ENCODE results near the gene ATG13. TPM values are rescaled to one million over a fixed set of nuclear protein-coding genes. Genes with fewer than 3 reads are reported as not detected.

The ATG13 gene
- total RNA-seq, 2 donors from 2014 or later, result 110 to 129 TPM

DNA sequence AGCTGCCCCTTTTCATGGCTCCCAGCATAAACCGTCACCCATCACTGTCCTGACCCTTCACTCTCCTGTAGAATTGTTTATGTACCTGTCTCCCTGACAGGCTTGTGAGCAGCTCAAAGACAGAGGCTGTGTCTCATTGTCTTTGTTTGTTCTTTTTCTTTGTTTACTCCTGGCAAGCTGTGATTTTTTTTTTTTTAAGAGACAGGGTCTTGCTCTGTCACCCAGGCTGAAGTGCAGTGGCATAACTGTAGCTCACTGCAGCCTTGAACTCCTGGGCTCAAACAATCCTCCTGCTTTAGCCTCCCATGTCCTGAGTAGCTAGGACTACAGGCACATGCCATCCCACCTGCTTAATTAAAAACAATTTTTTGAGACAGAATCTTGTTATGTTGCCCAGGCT lies 73.3 kb downstream of the ATG13 start:
- Mint-ChIP-seq H3K27me3 (no peaks in the 10 kb centered on the region), H3K36me3 (ENCODE audit: low read depth) (no peaks in the 10 kb centered on the region), H3K27ac (no peak overlapping the region), H3K4me1 (peaks cover 7% of the 10 kb centered on the region), H3K4me3 (no peak overlapping the region)
- DNase-seq (no peak), ATAC-seq (no peak)
- H3K9me3 ChIP-seq (ENCODE audit: control insufficient read depth, low read length, poor library complexity, severe bottlenecking), result no peaks in the 10 kb centered on the region

DNA sequence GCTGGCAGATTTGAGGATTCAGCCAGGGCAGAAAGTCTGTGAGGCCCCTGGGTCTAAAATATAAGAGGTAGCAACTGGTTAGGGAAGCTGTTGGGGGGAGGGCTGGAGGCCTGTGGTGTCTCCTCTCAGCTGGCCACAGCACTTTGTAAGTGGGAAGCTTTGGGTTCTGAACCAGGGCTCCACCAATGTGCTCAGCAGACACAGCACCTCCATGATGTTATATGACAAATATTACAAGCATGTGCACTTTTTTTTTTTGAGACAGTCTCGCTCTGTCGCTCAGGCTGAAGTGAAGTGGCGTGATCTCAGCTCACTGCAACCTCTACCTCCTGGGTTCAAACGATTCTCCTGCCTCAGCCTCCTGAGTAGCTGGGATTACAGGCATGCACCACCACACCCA lies 75.1 kb downstream of the ATG13 start:
- Mint-ChIP-seq H3K27ac (no peak overlapping the region), H3K27me3 (no peaks in the 10 kb centered on the region), H3K4me1 (peaks cover 14% of the 10 kb centered on the region), H3K36me3 (ENCODE audit: low read depth) (no peaks in the 10 kb centered on the region), H3K4me3 (no peak overlapping the region)
- H3K9me3 ChIP-seq (ENCODE audit: control insufficient read depth, low read length, poor library complexity, severe bottlenecking), result no peaks in the 10 kb centered on the region
- ATAC-seq (no peak), DNase-seq (no peak)

DNA sequence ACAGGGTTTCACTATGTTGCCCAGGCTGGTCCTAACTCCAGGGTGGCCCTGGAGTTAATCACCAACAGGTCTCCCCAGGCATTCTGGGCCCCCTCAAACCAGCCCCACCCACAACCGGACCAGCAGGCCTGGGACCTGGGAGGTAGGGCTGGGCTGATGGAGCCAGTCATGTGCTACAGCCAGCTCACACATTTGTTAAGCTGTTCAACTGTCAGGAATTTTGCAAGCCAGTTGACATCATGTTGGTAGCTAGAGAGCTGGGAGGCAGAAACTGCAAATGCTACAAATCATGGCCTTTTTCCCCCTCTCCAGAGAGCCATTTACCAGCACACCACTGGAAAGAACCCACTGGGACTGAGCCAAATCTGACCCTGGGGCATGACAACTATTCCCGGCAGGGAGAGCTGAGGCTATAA lies 76.3 kb downstream of the ATG13 start:
- Mint-ChIP-seq H3K4me1 (peaks cover 19% of the 10 kb centered on the region), H3K36me3 (ENCODE audit: low read depth) (no peaks in the 10 kb centered on the region), H3K27ac (peak overlapping the region; percentile 56), H3K27me3 (no peaks in the 10 kb centered on the region), H3K4me3 (no peak overlapping the region)
- ATAC-seq, result no peak
- H3K9me3 ChIP-seq (ENCODE audit: control insufficient read depth, low read length, poor library complexity, severe bottlenecking), result no peaks in the 10 kb centered on the region
- DNase-seq, result no peak

DNA sequence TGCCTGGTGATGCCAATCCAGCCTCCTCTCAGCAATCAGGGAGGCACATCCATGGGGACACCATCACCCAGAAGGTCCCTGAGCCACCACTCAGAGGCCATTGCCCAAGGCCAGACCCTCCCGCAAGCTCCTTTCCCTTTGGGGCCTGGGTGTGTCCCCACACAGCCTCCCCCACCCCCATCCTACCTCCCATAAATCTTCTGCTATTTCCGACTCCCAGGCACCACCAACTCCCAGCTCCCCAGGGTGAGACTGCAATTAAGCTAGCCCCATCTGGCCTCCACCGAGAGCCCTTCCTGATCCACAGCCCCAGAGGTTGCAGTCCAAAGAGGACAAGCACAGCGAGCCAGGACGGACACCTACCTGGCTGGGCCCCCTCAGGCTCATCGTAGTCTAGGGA lies 76.7 kb downstream of the ATG13 start:
- no peak for ATAC-seq
- Mint-ChIP-seq H3K4me3 (no peak overlapping the region), H3K27ac (peak overlapping the region; percentile 56), H3K4me1 (peaks cover 20% of the 10 kb centered on the region), H3K36me3 (ENCODE audit: low read depth) (no peaks in the 10 kb centered on the region), H3K27me3 (no peaks in the 10 kb centered on the region)
- DNase-seq, result no peak
- no peaks in the 10 kb centered on the region for H3K9me3 ChIP-seq (ENCODE audit: control insufficient read depth, low read length, poor library complexity, severe bottlenecking)

DNA sequence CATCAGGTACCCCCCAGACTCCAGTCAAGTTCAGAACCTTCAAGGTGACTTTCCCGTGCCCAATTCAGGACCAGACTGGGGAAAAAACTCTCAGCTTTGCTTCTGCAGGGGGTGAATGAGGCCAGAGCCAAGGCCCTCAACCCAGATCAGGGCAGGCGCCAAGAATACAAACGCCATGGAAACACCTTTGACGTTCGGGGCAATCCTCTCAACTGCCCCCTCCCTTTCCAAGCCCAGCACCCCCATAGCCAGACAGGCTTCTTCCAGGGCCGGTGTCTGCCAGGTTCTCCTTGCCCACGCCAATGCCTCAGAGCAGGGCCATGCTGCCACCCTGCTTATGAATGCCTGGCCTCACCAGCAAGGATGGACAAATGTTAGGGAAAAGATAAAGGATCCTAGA lies 77.3 kb downstream of the ATG13 start:
- peaks cover 20% of the 10 kb centered on the region for H3K4me1 Mint-ChIP-seq
- no peaks in the 10 kb centered on the region for H3K27me3 Mint-ChIP-seq
- H3K4me3 Mint-ChIP-seq, result no peak overlapping the region
- ATAC-seq (no peak), DNase-seq (no peak)
- H3K9me3 ChIP-seq (ENCODE audit: control insufficient read depth, low read length, poor library complexity, severe bottlenecking), result no peaks in the 10 kb centered on the region
- peak overlapping the region; percentile 56 for H3K27ac Mint-ChIP-seq
- no peaks in the 10 kb centered on the region for H3K36me3 Mint-ChIP-seq (ENCODE audit: low read depth)

DNA sequence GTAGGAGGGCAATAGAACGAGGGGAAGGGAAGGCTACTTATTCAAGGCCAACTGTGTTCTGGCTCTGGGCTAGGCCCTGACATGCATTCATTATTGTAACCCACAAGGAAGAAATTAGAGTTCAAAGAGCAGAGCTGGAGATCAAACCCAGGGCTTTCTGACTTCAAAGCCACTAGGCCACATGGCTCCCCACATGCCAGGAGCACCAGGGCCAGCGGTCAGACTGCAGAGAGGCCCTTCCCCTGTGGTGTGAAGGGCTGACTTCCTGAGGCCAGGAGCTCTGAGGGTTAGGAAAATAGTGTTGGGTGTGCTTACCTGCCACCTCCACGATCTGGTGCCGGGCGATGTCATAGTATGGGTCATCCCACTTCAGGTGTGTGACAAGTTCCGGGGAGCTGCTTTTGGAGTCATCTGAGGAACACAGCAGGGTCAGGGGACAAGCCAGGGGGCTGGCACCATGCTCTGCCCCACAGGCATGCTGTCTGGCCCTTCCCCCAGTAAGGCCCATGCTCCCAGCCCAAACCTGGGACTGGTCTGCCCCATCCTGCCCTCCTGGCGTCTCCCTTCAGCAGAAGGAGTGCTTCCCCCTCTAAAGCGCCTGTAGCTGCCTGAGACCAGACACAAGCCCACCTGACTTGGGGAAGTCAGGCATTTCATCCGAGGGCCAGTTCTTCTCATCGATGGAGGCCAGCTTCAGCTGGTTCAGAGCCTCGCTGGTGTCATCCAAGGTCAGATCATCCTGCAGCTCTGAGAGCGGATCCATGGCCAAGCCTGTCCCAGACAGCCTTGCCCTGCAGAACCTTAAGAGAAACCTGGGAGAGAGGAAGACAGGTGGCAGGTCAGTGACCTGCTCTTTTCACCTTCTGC lies 78.2 kb downstream of the ATG13 start:
- DNase-seq (no peak), ATAC-seq (no peak)
- H3K4me1 Mint-ChIP-seq, result peaks cover 22% of the 10 kb centered on the region
- H3K36me3 Mint-ChIP-seq (ENCODE audit: low read depth), result no peaks in the 10 kb centered on the region
- peak overlapping the region; percentile 69 for H3K27ac Mint-ChIP-seq
- no peaks in the 10 kb centered on the region for H3K9me3 ChIP-seq (ENCODE audit: control insufficient read depth, low read length, poor library complexity, severe bottlenecking)
- H3K27me3 Mint-ChIP-seq, result no peaks in the 10 kb centered on the region
- H3K4me3 Mint-ChIP-seq, result peak overlapping the region; percentile 50

DNA sequence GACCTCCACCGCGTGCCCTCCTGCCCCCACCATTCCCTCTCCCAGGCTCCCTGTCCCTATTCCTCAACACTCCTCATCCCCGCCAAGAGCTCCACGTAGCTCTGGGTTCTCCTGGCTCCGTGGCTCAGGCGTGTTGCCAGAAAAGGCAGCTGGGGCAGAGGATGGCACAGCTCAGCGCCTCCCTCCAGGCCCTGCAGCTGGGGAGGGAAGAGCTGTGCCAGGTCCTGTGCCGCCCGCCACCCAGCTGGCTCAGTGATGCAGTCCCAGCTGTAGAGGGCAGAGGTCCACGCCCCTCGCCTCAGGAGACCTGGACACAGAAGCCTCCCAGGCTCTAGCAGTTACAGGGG lies 78.8 kb downstream of the ATG13 start:
- H3K36me3 Mint-ChIP-seq (ENCODE audit: low read depth), result no peaks in the 10 kb centered on the region
- no peaks in the 10 kb centered on the region for H3K27me3 Mint-ChIP-seq
- no peak for ATAC-seq
- peaks cover 23% of the 10 kb centered on the region for H3K4me1 Mint-ChIP-seq
- H3K4me3 Mint-ChIP-seq, result peak overlapping the region; percentile 50
- no peak for DNase-seq
- peak overlapping the region; percentile 69 for H3K27ac Mint-ChIP-seq
- no peaks in the 10 kb centered on the region for H3K9me3 ChIP-seq (ENCODE audit: control insufficient read depth, low read length, poor library complexity, severe bottlenecking)

DNA sequence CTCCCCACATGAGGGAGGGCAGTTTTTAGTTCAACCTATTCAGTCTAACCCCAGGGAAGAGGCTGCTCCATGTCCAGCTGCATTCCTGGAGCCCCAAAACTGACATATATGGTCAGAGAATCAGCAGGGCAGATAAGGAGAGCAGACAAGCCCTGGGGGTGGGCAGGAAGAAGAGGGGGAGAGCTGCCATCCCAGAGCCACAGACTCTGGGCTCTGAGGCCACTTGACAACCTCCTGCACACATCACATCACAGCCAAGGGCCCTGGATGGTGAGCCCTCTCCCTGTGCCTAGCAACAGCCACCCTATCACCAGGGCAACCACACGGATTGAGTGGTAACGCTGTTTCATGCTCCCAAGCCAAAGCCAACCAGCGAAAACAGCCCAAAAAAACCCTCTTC lies 80.0 kb downstream of the ATG13 start:
- H3K27me3 Mint-ChIP-seq, result no peaks in the 10 kb centered on the region
- H3K4me1 Mint-ChIP-seq, result peaks cover 29% of the 10 kb centered on the region
- DNase-seq, result no peak
- no peak overlapping the region for H3K4me3 Mint-ChIP-seq
- ATAC-seq, result no peak
- peak overlapping the region; percentile 97 for H3K27ac Mint-ChIP-seq
- no peaks in the 10 kb centered on the region for H3K9me3 ChIP-seq (ENCODE audit: control insufficient read depth, low read length, poor library complexity, severe bottlenecking)
- no peaks in the 10 kb centered on the region for H3K36me3 Mint-ChIP-seq (ENCODE audit: low read depth)

DNA sequence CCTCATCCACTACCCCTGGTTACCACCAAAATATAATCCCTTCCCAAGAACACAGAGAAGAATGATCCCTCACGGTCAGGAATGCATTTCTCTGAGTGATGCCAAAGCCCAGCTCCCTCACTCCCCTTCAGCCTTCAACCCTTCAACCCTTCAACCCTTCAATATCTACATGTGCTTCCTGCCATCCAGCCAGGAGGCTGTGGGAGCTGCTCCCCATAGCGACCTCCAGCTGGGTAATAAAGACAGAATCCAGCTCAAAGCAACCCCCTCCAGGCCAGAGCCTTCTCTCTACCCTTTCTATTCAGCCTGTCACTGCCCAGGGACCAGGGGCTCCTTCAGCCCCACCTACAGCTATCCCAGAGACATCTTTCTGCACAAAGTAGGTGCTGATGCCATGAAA lies 80.4 kb downstream of the ATG13 start:
- Mint-ChIP-seq H3K27ac (peak overlapping the region; percentile 97), H3K27me3 (no peaks in the 10 kb centered on the region), H3K4me3 (no peak overlapping the region), H3K4me1 (peaks cover 32% of the 10 kb centered on the region), H3K36me3 (ENCODE audit: low read depth) (no peaks in the 10 kb centered on the region)
- DNase-seq (no peak), ATAC-seq (no peak)
- no peaks in the 10 kb centered on the region for H3K9me3 ChIP-seq (ENCODE audit: control insufficient read depth, low read length, poor library complexity, severe bottlenecking)

DNA sequence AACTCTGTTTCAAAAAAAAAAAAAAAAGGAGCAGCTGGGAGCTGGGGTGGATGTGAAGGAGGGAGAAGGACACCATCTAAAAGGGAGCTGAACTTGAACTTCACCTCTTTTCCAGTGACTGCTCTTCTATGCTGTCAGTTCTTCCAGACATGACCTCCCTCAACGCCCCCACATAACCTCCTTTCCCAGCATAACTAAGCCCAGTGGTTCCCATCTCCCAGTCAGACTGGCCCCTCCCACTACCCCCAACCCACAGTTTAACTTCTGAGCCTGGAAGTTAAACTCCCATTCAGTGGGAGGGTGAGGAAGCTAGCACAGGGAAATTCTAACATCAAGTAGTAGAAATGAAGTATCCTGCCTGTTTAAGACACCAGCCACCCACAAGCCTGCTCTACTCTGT lies 81.2 kb downstream of the ATG13 start:
- H3K36me3 Mint-ChIP-seq (ENCODE audit: low read depth), result peaks cover 2% of the 10 kb centered on the region
- H3K9me3 ChIP-seq (ENCODE audit: control insufficient read depth, low read length, poor library complexity, severe bottlenecking), result no peaks in the 10 kb centered on the region
- peak overlapping the region; percentile 96 for H3K4me3 Mint-ChIP-seq
- peak overlapping the region; percentile 97 for H3K27ac Mint-ChIP-seq
- H3K27me3 Mint-ChIP-seq, result no peaks in the 10 kb centered on the region
- DNase-seq (no peak), ATAC-seq (no peak)
- H3K4me1 Mint-ChIP-seq, result peaks cover 38% of the 10 kb centered on the region

DNA sequence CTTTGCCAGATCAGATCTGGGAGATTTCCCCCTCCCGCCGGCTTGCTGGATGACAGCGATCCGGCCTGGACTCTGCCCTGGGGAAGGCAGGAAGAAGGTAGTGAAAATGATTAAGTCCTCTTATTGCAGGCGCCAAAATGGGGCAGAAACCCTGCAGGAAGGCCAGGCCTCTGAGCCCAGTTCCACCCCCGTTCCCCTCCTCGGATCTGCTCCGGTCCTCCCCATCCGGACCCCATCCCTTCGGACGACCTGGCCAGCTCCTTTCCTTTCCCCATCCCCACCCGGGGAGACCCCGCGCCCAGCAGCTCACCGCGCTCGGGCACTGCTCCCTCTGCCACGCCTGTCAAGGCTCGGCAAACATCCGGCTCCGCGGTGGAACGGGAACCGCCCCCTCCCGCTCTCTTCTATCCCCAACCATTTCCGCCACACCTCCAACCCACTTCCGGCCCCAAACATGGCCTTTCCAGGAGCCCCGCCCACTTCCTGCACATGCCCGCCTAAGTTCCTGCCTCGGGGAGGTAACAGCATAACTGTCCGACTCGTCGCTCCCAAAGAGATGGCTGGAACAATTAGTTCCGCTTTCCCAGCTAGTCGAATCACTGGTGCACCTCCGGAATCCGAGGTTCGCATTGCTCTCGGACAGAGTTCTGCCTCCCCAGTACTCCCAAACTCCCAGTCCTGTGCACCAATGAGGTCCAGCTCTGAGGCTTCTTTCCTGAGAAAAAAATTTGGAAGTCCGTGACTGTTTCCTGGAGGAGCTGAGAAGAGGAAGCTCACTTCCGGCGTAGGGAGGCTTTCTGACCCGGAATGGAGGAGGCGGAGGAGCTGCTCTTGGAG lies 83.1 kb downstream of the ATG13 start, which contains the start of the genes ARHGAP1 and ZNF408:
Gene ARHGAP1 (minus strand): TSS at position 379 of the 837 bp plus-strand sequence. CDS start 4,512 bp downstream, outside the sequence.
Gene ZNF408 (plus strand): TSS at position 791 of the 837 bp plus-strand sequence. CDS start 17 bp downstream, at position 808.
- Mint-ChIP-seq H3K27me3 (no peaks in the 10 kb centered on the region), H3K4me3 (peak within 1 kb of the TSS; percentile 96), H3K4me1 (peaks cover 35% of the 10 kb centered on the region), H3K36me3 (ENCODE audit: low read depth) (peaks cover 2% of the 10 kb centered on the region), H3K27ac (peak within 1 kb of the TSS; percentile 97)
- H3K9me3 ChIP-seq (ENCODE audit: control insufficient read depth, low read length, poor library complexity, severe bottlenecking), result no peaks in the 10 kb centered on the region
- DNase-seq (peak; percentile 96 to 98 (median 97)), ATAC-seq (peak; percentile 94)

DNA sequence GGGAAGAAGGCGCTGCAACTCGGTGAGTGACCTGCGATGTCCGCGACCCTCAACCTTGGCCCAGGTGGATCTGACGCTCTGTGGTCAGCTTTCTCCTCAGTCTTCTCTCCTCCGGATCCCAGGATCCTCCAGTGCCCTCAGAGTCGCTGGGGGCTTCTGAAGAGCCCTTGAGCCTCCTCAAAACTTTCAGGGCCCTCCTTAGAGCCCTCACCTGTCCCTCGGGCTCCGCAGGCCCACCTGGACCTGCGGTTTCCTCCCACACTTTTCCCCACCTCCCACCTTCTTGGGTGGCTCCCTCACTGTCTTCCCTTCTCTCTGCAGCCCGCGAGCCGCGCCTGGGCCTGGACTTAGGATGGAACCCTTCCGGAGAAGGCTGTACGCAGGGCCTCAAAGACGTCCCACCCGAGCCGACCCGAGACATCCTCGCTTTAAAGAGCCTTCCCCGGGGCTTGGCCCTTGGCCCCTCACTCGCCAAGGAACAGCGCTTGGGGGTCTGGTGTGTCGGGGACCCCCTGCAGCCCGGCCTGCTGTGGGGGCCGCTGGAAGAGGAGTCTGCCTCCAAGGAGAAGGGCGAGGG lies 83.8 kb downstream of the ATG13 start:
- DNase-seq, result no peak
- H3K9me3 ChIP-seq (ENCODE audit: control insufficient read depth, low read length, poor library complexity, severe bottlenecking), result no peaks in the 10 kb centered on the region
- ATAC-seq, result no peak
- Mint-ChIP-seq H3K4me3 (peak overlapping the region; percentile 96), H3K4me1 (peaks cover 33% of the 10 kb centered on the region), H3K36me3 (ENCODE audit: low read depth) (peaks cover 2% of the 10 kb centered on the region), H3K27ac (peak overlapping the region; percentile 97), H3K27me3 (no peaks in the 10 kb centered on the region)

DNA sequence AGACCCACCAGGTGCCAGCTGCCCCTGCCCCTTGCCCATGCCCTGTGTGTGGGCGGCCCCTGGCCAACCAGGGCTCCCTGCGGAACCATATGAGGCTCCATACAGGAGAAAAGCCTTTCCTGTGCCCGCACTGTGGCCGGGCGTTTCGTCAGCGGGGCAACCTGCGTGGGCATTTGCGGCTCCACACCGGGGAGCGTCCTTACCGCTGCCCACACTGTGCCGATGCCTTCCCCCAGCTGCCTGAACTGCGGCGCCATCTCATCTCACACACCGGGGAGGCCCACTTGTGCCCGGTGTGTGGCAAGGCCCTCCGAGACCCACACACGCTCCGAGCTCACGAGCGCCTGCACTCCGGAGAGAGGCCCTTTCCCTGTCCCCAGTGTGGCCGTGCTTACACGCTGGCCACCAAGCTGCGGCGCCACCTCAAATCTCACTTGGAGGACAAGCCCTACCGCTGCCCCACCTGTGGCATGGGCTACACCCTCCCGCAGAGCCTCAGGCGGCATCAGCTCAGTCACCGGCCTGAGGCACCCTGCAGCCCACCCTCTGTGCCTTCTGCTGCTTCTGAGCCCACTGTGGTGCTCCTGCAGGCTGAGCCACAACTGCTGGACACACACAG lies 87.8 kb downstream of the ATG13 start:
- no peak overlapping the region for H3K4me3 Mint-ChIP-seq
- DNase-seq (no peak), ATAC-seq (no peak)
- H3K9me3 ChIP-seq (ENCODE audit: control insufficient read depth, low read length, poor library complexity, severe bottlenecking), result no peaks in the 10 kb centered on the region
- H3K27me3 Mint-ChIP-seq, result no peaks in the 10 kb centered on the region
- peak overlapping the region; percentile 79 for H3K27ac Mint-ChIP-seq
- H3K36me3 Mint-ChIP-seq (ENCODE audit: low read depth), result peaks cover 2% of the 10 kb centered on the region
- peaks cover 28% of the 10 kb centered on the region for H3K4me1 Mint-ChIP-seq

Data from T-helper 17 cell (primary cell).